ENCODE data around the gene CAPNS1.
"Not testable (repeated sequence)": the region's sequence is repeated elsewhere in the genome, so short reads cannot be mapped to it uniquely, and the experiment has no call there.

The CAPNS1 gene

GRCh38 chr19:36182612-36183244 is 42.9 kb downstream of the CAPNS1 start:
- Histone ChIP-seq H4K20me1 (ENCODE audit: low read depth, low read length) (no peaks in the 10 kb centered on the region), H3K9me3 (ENCODE audit: insufficient read depth, low read length) (no peaks in the 10 kb centered on the region), H3K79me2 (ENCODE audit: insufficient read depth, low read length) (no peaks in the 10 kb centered on the region), H3K27ac (ENCODE audit: low read depth, low read length) (no peak overlapping the region), H3K9ac (ENCODE audit: low read length) (no peak overlapping the region), H2AFZ (ENCODE audit: low read depth, low read length, severe bottlenecking) (no peak overlapping the region), H3K4me3 (ENCODE audit: insufficient read depth, low read length, poor library complexity, severe bottlenecking) (no peak overlapping the region), H3K27me3 (ENCODE audit: low read length) (no peaks in the 10 kb centered on the region), H3K4me2 (ENCODE audit: low read depth, low read length, poor library complexity, severe bottlenecking) (no peak overlapping the region), H3K9me2 (replicated peaks; ENCODE audit: insufficient read depth, low read length) (no peaks in the 10 kb centered on the region), H3F3A (ENCODE audit: insufficient read depth) (no peaks in the 10 kb centered on the region), H3K36me3 (ENCODE audit: low read length) (no peaks in the 10 kb centered on the region)
- TF ChIP-seq EZH2phosphoT487 (conservative IDR thresholded peaks at IDR 0.05; ENCODE audit: low read length) = no peak
- TF ChIP-seq CTCF (IDR thresholded peaks at IDR 0.05; ENCODE audit: insufficient read depth, low read length, poor library complexity, severe bottlenecking) = no peak

- no peak overlapping the region for H3K27ac ChIP-seq (ENCODE audit: low read depth, low read length)
- H3F3A ChIP-seq (ENCODE audit: insufficient read depth) = no peaks in the 10 kb centered on the region
- H3K9me3 ChIP-seq (ENCODE audit: insufficient read depth, low read length) = no peaks in the 10 kb centered on the region
- H3K36me3 ChIP-seq (ENCODE audit: low read length) = no peaks in the 10 kb centered on the region
- H4K20me1 ChIP-seq (ENCODE audit: low read depth, low read length) = no peaks in the 10 kb centered on the region
- no peak overlapping the region for H3K4me3 ChIP-seq (ENCODE audit: insufficient read depth, low read length, poor library complexity, severe bottlenecking)
- no peaks in the 10 kb centered on the region for H3K9me2 ChIP-seq (replicated peaks; ENCODE audit: insufficient read depth, low read length)
- no peak for TF ChIP-seq CTCF (IDR thresholded peaks at IDR 0.05; ENCODE audit: insufficient read depth, low read length, poor library complexity, severe bottlenecking)
- TF ChIP-seq EZH2phosphoT487 (conservative IDR thresholded peaks at IDR 0.05; ENCODE audit: low read length) = no peak
- no peaks in the 10 kb centered on the region for H3K79me2 ChIP-seq (ENCODE audit: insufficient read depth, low read length)
- no peak overlapping the region for H3K4me2 ChIP-seq (ENCODE audit: low read depth, low read length, poor library complexity, severe bottlenecking)
- H2AFZ ChIP-seq (ENCODE audit: low read depth, low read length, severe bottlenecking) = no peak overlapping the region
- no peak overlapping the region for H3K9ac ChIP-seq (ENCODE audit: low read length)
- no peaks in the 10 kb centered on the region for H3K27me3 ChIP-seq (ENCODE audit: low read length)
These were observed 43.4 kb downstream of the CAPNS1 start for GRCh38 chr19:36183245-36183628.

- H3K9ac ChIP-seq (ENCODE audit: low read length); H3K27me3 ChIP-seq (ENCODE audit: low read length); H3K36me3 ChIP-seq (ENCODE audit: low read length); H3K79me2 ChIP-seq (ENCODE audit: insufficient read depth, low read length); H3K4me3 ChIP-seq (ENCODE audit: insufficient read depth, low read length, poor library complexity, severe bottlenecking); H3K9me3 ChIP-seq (ENCODE audit: insufficient read depth, low read length); H4K20me1 ChIP-seq (ENCODE audit: low read depth, low read length); H3K4me2 ChIP-seq (ENCODE audit: low read depth, low read length, poor library complexity, severe bottlenecking); H2AFZ ChIP-seq (ENCODE audit: low read depth, low read length, severe bottlenecking); H3F3A ChIP-seq (ENCODE audit: insufficient read depth); H3K27ac ChIP-seq (ENCODE audit: low read depth, low read length); H3K9me2 ChIP-seq (replicated peaks; ENCODE audit: insufficient read depth, low read length): not testable (repeated sequence)
These were observed 46.9 kb downstream of the CAPNS1 start for GRCh38 chr19:36186722-36187121.

DNA sequence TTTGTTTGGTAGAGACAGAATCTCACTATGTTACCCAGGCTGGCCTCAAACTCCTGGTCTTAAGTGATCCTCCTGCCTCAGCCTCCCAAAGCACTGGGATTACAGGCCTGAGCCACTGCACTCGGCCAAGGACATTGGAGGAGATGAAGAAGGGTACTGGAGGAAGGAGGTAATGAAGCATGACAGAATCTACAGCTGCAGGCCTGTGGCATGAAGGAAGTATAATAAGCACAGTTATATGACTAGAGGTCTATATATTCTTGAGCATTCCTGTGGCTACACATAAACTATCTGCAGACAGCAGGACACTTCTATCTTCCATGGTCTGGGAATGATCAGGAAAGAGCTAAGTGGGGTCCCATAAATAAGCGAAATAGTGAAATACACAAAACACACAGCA is 56.4 kb downstream of the CAPNS1 start:
- Histone ChIP-seq H3K9me3 (ENCODE audit: insufficient read depth, low read length) (no peaks in the 10 kb centered on the region), H3K27me3 (ENCODE audit: low read length) (no peaks in the 10 kb centered on the region), H3K4me3 (ENCODE audit: insufficient read depth, low read length, poor library complexity, severe bottlenecking) (no peak overlapping the region), H3K36me3 (ENCODE audit: low read length) (no peaks in the 10 kb centered on the region), H3K4me2 (ENCODE audit: low read depth, low read length, poor library complexity, severe bottlenecking) (no peak overlapping the region), H3F3A (ENCODE audit: insufficient read depth) (no peaks in the 10 kb centered on the region), H2AFZ (ENCODE audit: low read depth, low read length, severe bottlenecking) (no peak overlapping the region), H3K9me2 (replicated peaks; ENCODE audit: insufficient read depth, low read length) (no peaks in the 10 kb centered on the region), H3K79me2 (ENCODE audit: insufficient read depth, low read length) (no peaks in the 10 kb centered on the region), H3K9ac (ENCODE audit: low read length) (no peak overlapping the region), H3K27ac (ENCODE audit: low read depth, low read length) (no peak overlapping the region), H4K20me1 (ENCODE audit: low read depth, low read length) (no peaks in the 10 kb centered on the region)
- TF ChIP-seq EZH2phosphoT487 (conservative IDR thresholded peaks at IDR 0.05; ENCODE audit: low read length) (no peak), CTCF (IDR thresholded peaks at IDR 0.05; ENCODE audit: insufficient read depth, low read length, poor library complexity, severe bottlenecking) (no peak)
